ENCODE data around the gene CROCC2.

Gene CROCC2

DNA sequence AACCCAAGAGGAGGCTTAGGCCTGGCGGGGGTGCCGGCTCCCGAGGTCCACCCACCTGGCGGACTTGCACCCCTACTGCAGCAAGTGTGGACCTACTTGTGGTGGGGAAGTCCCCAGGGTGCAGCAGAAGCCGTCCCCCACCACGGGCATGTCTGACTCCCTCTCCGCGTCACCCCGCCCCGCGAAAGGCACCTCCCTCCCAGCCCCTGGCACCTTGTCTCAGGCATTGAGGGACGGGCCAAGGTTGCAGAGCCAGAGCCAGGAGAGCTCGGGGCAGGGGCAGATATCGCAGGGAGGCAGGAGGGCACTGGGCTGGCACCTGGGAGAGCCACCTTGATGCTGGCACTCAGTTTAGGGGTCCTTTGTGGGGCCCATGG lies 19.0 kb downstream of the CROCC2 start:
- no peak overlapping the region for H3K4me3 ChIP-seq (ENCODE audit: insufficient read depth, low read length, poor library complexity, severe bottlenecking)
- no peaks in the 10 kb centered on the region for H3K9me2 ChIP-seq (replicated peaks; ENCODE audit: insufficient read depth, low read length)
- H3K9ac ChIP-seq (ENCODE audit: low read length) = no peak overlapping the region
- H3K36me3 ChIP-seq (ENCODE audit: low read length) = no peaks in the 10 kb centered on the region
- H3F3A ChIP-seq (ENCODE audit: insufficient read depth) = no peaks in the 10 kb centered on the region
- no peak for TF ChIP-seq EZH2phosphoT487 (conservative IDR thresholded peaks at IDR 0.05; ENCODE audit: low read length)
- no peak for TF ChIP-seq CTCF (IDR thresholded peaks at IDR 0.05; ENCODE audit: insufficient read depth, low read length, poor library complexity, severe bottlenecking)
- no peaks in the 10 kb centered on the region for H3K27me3 ChIP-seq (ENCODE audit: low read length)
- H3K4me2 ChIP-seq (ENCODE audit: low read depth, low read length, poor library complexity, severe bottlenecking) = no peak overlapping the region
- no peak overlapping the region for H3K27ac ChIP-seq (ENCODE audit: low read depth, low read length)
- H3K9me3 ChIP-seq (ENCODE audit: insufficient read depth, low read length) = no peaks in the 10 kb centered on the region
- H2AFZ ChIP-seq (ENCODE audit: low read depth, low read length, severe bottlenecking) = no peak overlapping the region
- no peaks in the 10 kb centered on the region for H3K79me2 ChIP-seq (ENCODE audit: insufficient read depth, low read length)
- H4K20me1 ChIP-seq (ENCODE audit: low read depth, low read length) = no peaks in the 10 kb centered on the region

DNA sequence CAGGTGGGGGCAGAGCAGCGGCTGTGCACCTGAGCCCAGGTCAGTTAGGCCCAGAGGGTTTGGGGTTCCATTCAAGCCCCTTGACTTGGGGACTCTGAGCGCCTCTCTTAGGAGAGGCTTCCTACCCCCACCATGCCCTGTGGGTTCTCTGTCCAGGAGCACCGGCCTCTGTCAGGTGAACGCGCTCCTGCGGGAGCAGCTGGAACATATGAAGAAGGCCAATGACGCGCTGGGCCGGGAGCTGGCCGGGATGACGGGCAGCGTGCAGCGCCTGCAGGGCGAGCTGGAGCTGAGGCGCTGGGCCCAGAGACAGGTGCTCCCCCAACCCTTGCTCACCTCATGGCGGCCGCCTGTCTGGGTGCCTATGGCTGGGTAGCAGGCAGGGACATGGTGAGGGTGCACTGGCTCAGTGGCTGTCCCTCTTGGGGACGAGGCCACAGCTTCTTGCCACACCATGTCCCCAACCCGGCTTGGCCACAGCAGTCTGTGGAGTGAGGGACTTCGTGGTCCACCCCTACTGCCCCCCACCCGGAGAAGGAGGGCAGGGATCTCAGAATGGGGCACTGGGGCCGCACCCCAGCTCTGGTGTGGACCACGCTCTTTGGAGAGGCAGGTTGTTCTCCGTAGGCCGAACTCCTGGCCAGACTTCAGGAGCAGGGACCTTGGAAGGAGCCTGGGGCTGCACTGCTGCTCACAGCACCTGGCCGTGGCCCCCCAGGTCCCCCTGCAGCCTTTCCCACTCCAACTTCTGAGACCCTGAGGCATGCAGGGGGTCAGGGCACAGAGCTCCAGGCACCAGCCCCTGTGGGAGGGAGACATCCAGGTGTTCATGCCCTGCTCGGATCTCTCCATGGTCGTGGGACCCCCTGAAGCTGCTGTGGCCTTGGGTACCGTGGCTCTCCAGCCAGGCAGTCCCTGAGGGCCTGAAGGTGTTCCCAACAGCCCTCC lies 19.7 kb downstream of the CROCC2 start:
- no peak overlapping the region for H3K9ac ChIP-seq (ENCODE audit: low read length)
- no peak overlapping the region for H3K4me2 ChIP-seq (ENCODE audit: low read depth, low read length, poor library complexity, severe bottlenecking)
- H3K27me3 ChIP-seq (ENCODE audit: low read length) = no peaks in the 10 kb centered on the region
- H3K36me3 ChIP-seq (ENCODE audit: low read length) = no peaks in the 10 kb centered on the region
- H3K79me2 ChIP-seq (ENCODE audit: insufficient read depth, low read length) = no peaks in the 10 kb centered on the region
- H3K9me2 ChIP-seq (replicated peaks; ENCODE audit: insufficient read depth, low read length) = no peaks in the 10 kb centered on the region
- H3F3A ChIP-seq (ENCODE audit: insufficient read depth) = no peaks in the 10 kb centered on the region
- TF ChIP-seq EZH2phosphoT487 (conservative IDR thresholded peaks at IDR 0.05; ENCODE audit: low read length) = no peak
- no peaks in the 10 kb centered on the region for H4K20me1 ChIP-seq (ENCODE audit: low read depth, low read length)
- no peak overlapping the region for H3K4me3 ChIP-seq (ENCODE audit: insufficient read depth, low read length, poor library complexity, severe bottlenecking)
- no peak overlapping the region for H2AFZ ChIP-seq (ENCODE audit: low read depth, low read length, severe bottlenecking)
- no peak overlapping the region for H3K27ac ChIP-seq (ENCODE audit: low read depth, low read length)
- no peaks in the 10 kb centered on the region for H3K9me3 ChIP-seq (ENCODE audit: insufficient read depth, low read length)

DNA sequence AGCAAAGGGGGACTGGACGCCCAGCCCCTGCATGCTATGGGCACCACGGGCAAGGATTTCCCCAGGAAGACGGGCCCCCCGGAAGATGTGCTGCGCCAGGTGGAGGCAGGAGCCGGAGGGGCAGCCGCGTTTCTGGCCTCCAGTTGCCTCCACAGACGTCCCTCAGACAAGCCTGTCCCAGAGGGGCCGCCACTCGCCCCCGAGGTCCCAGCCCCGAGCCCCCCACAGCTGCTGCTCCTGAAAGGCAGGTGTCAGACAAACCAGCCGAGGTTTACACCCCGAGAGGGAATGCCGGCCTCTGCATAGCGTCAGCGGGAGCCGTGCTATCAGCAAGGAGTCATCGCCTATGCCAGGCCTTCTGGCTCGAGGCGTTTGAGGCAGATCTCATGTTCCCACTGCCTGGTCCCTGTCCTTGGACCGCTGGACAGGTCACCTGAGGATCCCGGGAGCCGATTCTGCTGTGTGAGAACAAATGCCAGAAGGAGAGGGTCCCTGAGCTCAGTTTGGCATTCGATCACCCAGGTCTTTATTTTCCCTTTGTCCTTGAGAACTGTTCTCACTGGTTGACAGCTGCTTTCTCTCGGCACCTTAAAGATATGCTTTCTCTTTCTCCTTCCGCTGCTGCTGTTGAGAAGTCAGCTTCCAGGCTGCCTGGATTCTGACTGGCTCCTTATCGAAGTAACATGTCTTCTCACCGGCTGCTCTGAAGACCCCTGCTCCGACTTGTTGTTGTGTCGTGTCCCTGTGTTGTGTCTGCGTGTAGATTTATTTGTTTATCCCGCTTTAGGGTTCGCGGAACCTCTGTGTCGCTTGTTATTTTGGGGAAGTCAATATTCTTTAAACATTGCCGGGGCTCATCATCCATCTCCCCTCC lies 20.6 kb downstream of the CROCC2 start:
- no peaks in the 10 kb centered on the region for H4K20me1 ChIP-seq (ENCODE audit: low read depth, low read length)
- no peak for TF ChIP-seq EZH2phosphoT487 (conservative IDR thresholded peaks at IDR 0.05; ENCODE audit: low read length)
- no peak for TF ChIP-seq CTCF (IDR thresholded peaks at IDR 0.05; ENCODE audit: insufficient read depth, low read length, poor library complexity, severe bottlenecking)
- no peak overlapping the region for H3K4me2 ChIP-seq (ENCODE audit: low read depth, low read length, poor library complexity, severe bottlenecking)
- H3K9me2 ChIP-seq (replicated peaks; ENCODE audit: insufficient read depth, low read length) = no peaks in the 10 kb centered on the region
- H3K27ac ChIP-seq (ENCODE audit: low read depth, low read length) = no peak overlapping the region
- H3K79me2 ChIP-seq (ENCODE audit: insufficient read depth, low read length) = no peaks in the 10 kb centered on the region
- H3K4me3 ChIP-seq (ENCODE audit: insufficient read depth, low read length, poor library complexity, severe bottlenecking) = no peak overlapping the region
- no peaks in the 10 kb centered on the region for H3K9me3 ChIP-seq (ENCODE audit: insufficient read depth, low read length)
- H3K36me3 ChIP-seq (ENCODE audit: low read length) = no peaks in the 10 kb centered on the region
- H3K27me3 ChIP-seq (ENCODE audit: low read length) = no peaks in the 10 kb centered on the region
- no peak overlapping the region for H3K9ac ChIP-seq (ENCODE audit: low read length)
- H3F3A ChIP-seq (ENCODE audit: insufficient read depth) = no peaks in the 10 kb centered on the region
- no peak overlapping the region for H2AFZ ChIP-seq (ENCODE audit: low read depth, low read length, severe bottlenecking)
